DOHH2 (cell line): ENCODE measurements around the gene NEMF.

ENCODE experiments used
- H3F3A ChIP-seq: fragments of 200-600 bp; sonication (generic), shearing (Covaris generic); 2 replicates; pipeline ENCODE4 v1.6.0; 2016; ENCODE audit warnings: antibody characterized with exemption, mild to moderate bottlenecking; ENCODE audit not compliant: control insufficient read depth, insufficient read depth
- H3K27ac ChIP-seq: fragments of 200-600 bp; sonication (generic); 2 replicates; pipeline ENCODE4 v1.5.1; 2014; ENCODE audit warnings: low read depth, mild to moderate bottlenecking, low read length, moderate library complexity
- H3K27me3 ChIP-seq: fragments of 200-600 bp; sonication (generic); 2 replicates; pipeline ENCODE4 v1.6.1; 2014; ENCODE audit warnings: mild to moderate bottlenecking, low read length, mixed read lengths; ENCODE audit not compliant: control insufficient read depth
- H3K36me3 ChIP-seq: fragments of 200-600 bp; sonication (generic); 2 replicates; pipeline ENCODE4 v1.6.1; 2014; ENCODE audit warnings: mild to moderate bottlenecking, low read length, moderate library complexity, mixed read lengths; ENCODE audit not compliant: control insufficient read depth
- H3K4me1 ChIP-seq: fragments of 200-600 bp; sonication (generic); 2 replicates; pipeline ENCODE4 v1.6.1; 2014; ENCODE audit warnings: mild to moderate bottlenecking, low read length, mixed read lengths; ENCODE audit not compliant: control insufficient read depth
- H3K4me2 ChIP-seq: fragments of 200-600 bp; sonication (generic); 2 replicates; pipeline ENCODE4 v1.6.0; 2014; ENCODE audit warnings: mild to moderate bottlenecking, low read length, moderate library complexity
- H3K4me3 ChIP-seq: fragments of 200-600 bp; sonication (generic); 2 replicates; pipeline ENCODE4 v1.5.1; 2014; ENCODE audit warnings: mild to moderate bottlenecking, low read length, mixed read lengths
- H3K79me2 ChIP-seq: fragments of 200-600 bp; sonication (generic); 2 replicates; pipeline ENCODE4 v1.6.1; 2014; ENCODE audit warnings: mild to moderate bottlenecking, low read length, mixed read lengths; ENCODE audit not compliant: control insufficient read depth
- H3K9me2 ChIP-seq: fragments of 200-600 bp; sonication (generic); replicated peaks from 2 replicates; pipeline ENCODE4 v1.6.1; 2014; ENCODE audit warnings: mild to moderate bottlenecking, low read length, mixed read lengths; ENCODE audit not compliant: control insufficient read depth
- H3K9me3 ChIP-seq: fragments of 200-600 bp; sonication (generic); 2 replicates; pipeline ENCODE4 v1.6.1; 2014; ENCODE audit warnings: antibody characterized with exemption, low read length, mixed read lengths; ENCODE audit not compliant: control insufficient read depth, insufficient read depth
- H4K20me1 ChIP-seq: fragments of 200-600 bp; sonication (generic); 2 replicates; pipeline ENCODE4 v1.6.0; 2014; ENCODE audit warnings: low read depth, mild to moderate bottlenecking, antibody characterized with exemption, low read length, moderate library complexity; ENCODE audit not compliant: control insufficient read depth, insufficient read depth
- CTCF ChIP-seq: fragments of 200-600 bp; sonication (generic); IDR thresholded peaks from one replicate; pipeline ENCODE4 v1.5.1; 2014; ENCODE audit warnings: antibody characterized with exemption, mild to moderate bottlenecking, low read depth, low read length; ENCODE audit not compliant: poor library complexity, severe bottlenecking
- EZH2phosphoT487 ChIP-seq: fragments of 200-600 bp; sonication (generic); IDR thresholded peaks from 2 replicates; pipeline ENCODE4 v1.6.1; 2017; ENCODE audit warnings: borderline replicate concordance, mild to moderate bottlenecking, antibody characterized with exemption, low read length, moderate library complexity, mixed read lengths

Gene NEMF

GRCh38 chr14:49733836-49734235 lies 118.8 kb downstream of the NEMF start:
- Histone ChIP-seq H3K4me1 (no peaks in the 10 kb centered on the region), H3K79me2 (no peaks in the 10 kb centered on the region), H3K9me3 (no peaks in the 10 kb centered on the region), H3K27ac (no peak overlapping the region), H3K27me3 (no peaks in the 10 kb centered on the region), H3F3A (no peaks in the 10 kb centered on the region), H3K9me2 (no peaks in the 10 kb centered on the region), H3K36me3 (no peaks in the 10 kb centered on the region), H4K20me1 (no peaks in the 10 kb centered on the region), H3K4me3 (no peak overlapping the region), H3K4me2 (no peak overlapping the region)
- TF ChIP-seq CTCF, result no peak
- no peak for TF ChIP-seq EZH2phosphoT487

GRCh38 chr14:49732896-49733295 lies 119.7 kb downstream of the NEMF start:
- H3K9me2 ChIP-seq, result no peaks in the 10 kb centered on the region
- H4K20me1 ChIP-seq, result no peaks in the 10 kb centered on the region
- H3K27me3 ChIP-seq, result no peaks in the 10 kb centered on the region
- no peaks in the 10 kb centered on the region for H3K4me1 ChIP-seq
- no peak overlapping the region for H3K4me3 ChIP-seq
- H3K4me2 ChIP-seq, result no peak overlapping the region
- no peaks in the 10 kb centered on the region for H3K36me3 ChIP-seq
- H3K9me3 ChIP-seq, result no peaks in the 10 kb centered on the region
- no peak for TF ChIP-seq EZH2phosphoT487
- no peak for TF ChIP-seq CTCF
- no peak overlapping the region for H3K27ac ChIP-seq
- no peaks in the 10 kb centered on the region for H3K79me2 ChIP-seq
- no peaks in the 10 kb centered on the region for H3F3A ChIP-seq
